GM06990 (cell line): ENCODE measurements around the gene GRID2.

Experiments
- DNase-seq: peaks from one replicate; pipeline ENCODE4 v3.0.0-alpha.2; 2011; ENCODE audit not compliant: insufficient read length; ENCODE audit errors: extremely low read depth
- H3K27me3 ChIP-seq: replicated peaks from 2 replicates; pipeline ENCODE4 v1.6.0; 2011; ENCODE audit warnings: low read length; ENCODE audit not compliant: control insufficient read depth, insufficient read depth
- H3K36me3 ChIP-seq: 2 replicates; pipeline ENCODE4 v1.5.1; 2011; ENCODE audit warnings: low read length; ENCODE audit not compliant: control insufficient read depth, insufficient read depth
- H3K4me3 ChIP-seq: replicated peaks from 2 replicates; pipeline ENCODE4 v1.5.1; 2011; ENCODE audit warnings: low read depth, mild to moderate bottlenecking, control low read depth, low read length
- CTCF ChIP-seq: IDR thresholded peaks from 2 replicates; pipeline ENCODE4 v1.5.1; 2011; ENCODE audit warnings: low read length, control low read depth, mild to moderate bottlenecking, inconsistent platforms; ENCODE audit not compliant: insufficient read depth, poor library complexity, severe bottlenecking

The GRID2 gene

DNA sequence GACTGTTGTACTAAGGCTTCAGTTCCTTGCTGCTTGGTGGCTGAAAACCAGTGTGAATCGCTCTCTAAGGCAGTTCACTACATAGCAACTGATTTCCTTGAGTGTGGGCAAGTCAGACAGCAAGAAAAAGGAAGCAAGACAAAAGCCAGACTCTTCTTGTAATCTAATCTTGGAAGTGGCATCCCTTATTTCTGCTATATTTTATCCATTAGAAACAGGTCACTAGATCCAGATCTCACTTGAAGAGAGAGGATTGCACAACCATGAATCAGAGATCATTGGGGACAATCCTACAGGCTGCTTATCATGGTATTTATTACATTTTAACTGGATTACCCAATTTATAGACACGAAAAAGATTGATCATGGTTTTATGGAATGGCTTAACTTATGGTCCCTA is 684.5 kb downstream of the GRID2 start:
- H3K4me3 ChIP-seq = no peak overlapping the region
- no peak for DNase-seq
- no peaks in the 10 kb centered on the region for H3K27me3 ChIP-seq
- TF ChIP-seq CTCF = no peak
- no peaks in the 10 kb centered on the region for H3K36me3 ChIP-seq

- Histone ChIP-seq H3K4me3 (no peak overlapping the region), H3K27me3 (no peaks in the 10 kb centered on the region), H3K36me3 (no peaks in the 10 kb centered on the region)
- TF ChIP-seq CTCF = no peak
- no peak for DNase-seq
These were observed 689.0 kb downstream of the GRID2 start for GRCh38 chr4:92992758-92993157.

GRCh38 chr4:92994727-92995126 is 691.0 kb downstream of the GRID2 start:
- no peaks in the 10 kb centered on the region for H3K36me3 ChIP-seq
- no peak overlapping the region for H3K4me3 ChIP-seq
- no peak for DNase-seq
- no peak for TF ChIP-seq CTCF
- H3K27me3 ChIP-seq = no peaks in the 10 kb centered on the region

DNA sequence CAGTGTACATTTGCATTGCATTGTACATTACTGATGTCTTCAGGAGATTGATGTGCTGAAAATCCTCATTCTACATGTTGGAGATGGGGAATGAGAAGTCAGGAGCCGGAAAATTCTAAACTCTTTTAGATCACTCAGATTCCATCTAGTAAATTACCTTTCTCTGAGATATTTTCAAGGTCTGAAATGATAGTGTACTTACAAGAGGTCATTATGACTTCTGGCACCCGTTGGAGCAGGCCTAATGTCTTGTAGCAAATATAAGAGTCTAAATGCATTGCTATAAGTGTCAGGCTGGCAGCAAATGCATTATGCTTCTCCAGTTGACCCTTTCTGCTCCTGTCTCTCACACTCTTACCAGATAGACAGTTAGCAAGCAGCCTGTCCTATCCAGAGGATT is 692.8 kb downstream of the GRID2 start:
- no peak overlapping the region for H3K4me3 ChIP-seq

DNA sequence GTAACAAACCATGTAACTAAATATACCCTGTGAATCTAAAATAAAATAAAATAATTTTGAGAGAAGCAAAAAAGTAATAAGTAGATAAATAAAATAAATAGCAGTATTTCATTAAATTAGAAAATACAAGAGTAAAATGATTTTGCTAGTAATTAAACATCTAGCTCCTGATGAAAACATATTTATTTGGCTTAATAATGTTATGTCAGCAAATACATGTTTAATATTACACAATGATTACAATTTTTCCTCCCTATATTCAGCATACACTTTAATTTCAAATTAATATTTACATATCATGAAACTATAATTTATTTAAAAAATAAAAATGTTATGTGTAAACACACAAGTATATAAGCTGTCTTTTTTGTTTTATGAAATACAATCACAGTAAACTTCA is 697.1 kb downstream of the GRID2 start:
- DNase-seq = no peak
- no peak overlapping the region for H3K4me3 ChIP-seq
- H3K36me3 ChIP-seq = no peaks in the 10 kb centered on the region
- TF ChIP-seq CTCF = no peak
- no peaks in the 10 kb centered on the region for H3K27me3 ChIP-seq

More for the DNA sequence above, 692.8 kb downstream of the GRID2 start:
- no peak for DNase-seq
- no peaks in the 10 kb centered on the region for H3K36me3 ChIP-seq
- H3K27me3 ChIP-seq = no peaks in the 10 kb centered on the region
- no peak for TF ChIP-seq CTCF

DNA sequence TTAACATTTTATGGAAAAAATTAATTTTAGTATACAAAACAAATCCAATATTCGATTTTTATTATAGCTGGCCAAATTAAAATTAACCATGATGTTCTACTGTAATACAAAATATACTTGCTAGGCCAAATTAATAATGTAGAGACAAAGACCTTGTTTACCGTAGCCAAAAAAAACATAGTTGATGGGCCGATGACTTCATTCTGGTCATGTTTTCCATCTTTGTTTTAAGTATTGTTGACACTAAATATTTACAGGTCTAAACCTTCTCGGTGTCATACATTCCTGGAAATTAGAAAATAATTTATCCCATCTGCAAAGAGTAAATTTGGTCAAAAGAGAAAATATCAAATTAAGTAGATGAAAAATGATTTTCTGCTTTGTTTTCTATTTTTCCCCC is 698.5 kb downstream of the GRID2 start:
- no peak for TF ChIP-seq CTCF
- no peaks in the 10 kb centered on the region for H3K36me3 ChIP-seq
- no peak for DNase-seq
- no peaks in the 10 kb centered on the region for H3K27me3 ChIP-seq
- H3K4me3 ChIP-seq = no peak overlapping the region
